GM18526 (cell line): ENCODE results near the gene MYL2.

Experiments used
- POLR2A ChIP-seq: IDR thresholded peaks from 3 replicates; pipeline ENCODE4 v1.6.1; 2011; ENCODE audit not compliant: insufficient read length; ENCODE audit errors: extremely low read depth

MYL2 gene

GRCh38 chr12:110933326-110933974 lies 13.1 kb upstream of the MYL2 start:
- TF ChIP-seq POLR2A = no peak

DNA sequence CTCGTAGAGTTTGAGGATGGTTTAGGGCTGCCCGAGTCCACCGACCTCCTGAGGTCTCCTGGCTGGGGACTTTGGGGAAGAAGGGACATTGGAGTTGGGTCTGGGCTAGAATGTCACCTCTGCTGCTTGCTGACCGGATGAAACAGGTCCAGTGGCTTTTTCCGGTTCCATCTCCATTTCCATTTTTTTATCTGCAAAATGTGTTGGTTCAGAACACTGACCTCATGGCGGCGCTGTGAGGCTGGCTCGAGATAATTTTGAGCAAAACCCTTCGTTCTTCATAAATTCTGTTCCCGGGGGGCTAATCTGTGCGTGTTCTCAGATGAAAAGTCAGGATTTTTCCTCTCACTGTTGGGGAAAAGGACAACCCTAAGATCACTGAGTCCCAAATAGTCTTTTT lies 11.7 kb upstream of the MYL2 start:
- no peak for TF ChIP-seq POLR2A

DNA sequence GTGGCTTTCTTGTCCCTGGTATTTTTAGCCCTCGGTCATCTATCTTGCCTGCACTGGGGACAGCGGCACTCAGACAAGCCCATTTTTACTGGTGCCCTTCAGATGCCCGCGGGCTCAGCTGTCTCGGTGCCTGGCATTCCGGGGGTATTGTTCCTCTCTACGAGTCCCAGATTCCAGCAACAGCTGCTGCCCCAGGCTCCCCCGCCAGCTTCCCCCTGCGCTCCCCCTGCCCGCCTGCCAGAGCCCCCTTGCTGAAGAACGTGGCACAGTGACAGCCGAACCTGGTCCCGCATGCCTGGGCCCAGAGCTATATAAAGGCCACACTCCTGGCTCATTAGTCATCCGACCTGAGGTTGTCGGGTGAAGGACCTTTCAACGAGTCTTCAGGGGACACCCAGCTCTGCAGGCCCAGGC lies 10.9 kb upstream of the MYL2 start:
- no peak for TF ChIP-seq POLR2A

DNA sequence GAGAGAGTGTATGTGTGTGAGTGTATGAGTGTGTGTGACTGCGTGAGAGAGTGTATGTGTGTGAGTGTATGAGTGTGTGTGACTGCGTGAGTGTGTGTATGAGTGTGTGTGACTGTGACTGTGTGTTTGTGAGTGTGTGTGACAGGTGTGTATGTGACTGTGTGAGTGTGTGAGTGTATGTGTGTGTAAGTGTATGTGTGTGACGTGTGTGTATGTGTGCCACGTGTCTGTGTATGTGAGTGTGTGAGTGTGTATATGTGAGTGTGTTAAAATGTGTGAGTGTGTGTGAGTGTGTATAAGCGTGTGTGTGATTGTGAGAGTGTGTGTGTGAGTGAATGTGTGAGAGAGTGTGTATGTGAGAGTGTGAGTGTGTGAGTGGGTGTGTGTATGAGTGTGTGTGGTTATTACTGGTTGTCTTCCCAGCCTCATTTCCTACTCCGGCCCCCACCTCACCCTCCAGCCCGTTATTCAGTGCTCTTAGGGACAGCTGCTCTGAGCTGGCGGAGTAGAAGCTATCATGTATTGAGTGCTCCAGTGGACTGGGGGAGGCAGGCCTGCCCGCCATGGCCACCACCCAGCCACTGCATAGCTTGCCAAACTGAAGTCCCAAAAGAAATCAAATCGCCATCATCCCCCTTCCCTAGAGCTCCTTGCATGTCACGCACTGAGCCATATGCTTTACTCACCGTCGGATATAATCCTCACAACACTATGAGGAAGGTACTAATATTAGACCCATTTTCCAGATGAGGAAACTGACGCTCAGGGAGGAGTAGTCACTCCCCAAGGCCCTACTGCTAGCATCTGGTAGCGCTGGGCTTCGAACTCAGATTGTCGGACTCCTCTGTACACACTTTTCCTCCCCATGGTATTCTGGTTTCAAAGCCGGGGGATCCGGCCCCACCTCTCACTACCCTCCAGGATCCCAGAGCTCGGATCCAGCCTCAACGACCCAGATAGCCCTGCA lies 10.3 kb upstream of the MYL2 start:
- no peak for TF ChIP-seq POLR2A

- TF ChIP-seq POLR2A = no peak
Measured at GRCh38 chr12:110929818-110930217, 9.4 kb upstream of the MYL2 start.

DNA sequence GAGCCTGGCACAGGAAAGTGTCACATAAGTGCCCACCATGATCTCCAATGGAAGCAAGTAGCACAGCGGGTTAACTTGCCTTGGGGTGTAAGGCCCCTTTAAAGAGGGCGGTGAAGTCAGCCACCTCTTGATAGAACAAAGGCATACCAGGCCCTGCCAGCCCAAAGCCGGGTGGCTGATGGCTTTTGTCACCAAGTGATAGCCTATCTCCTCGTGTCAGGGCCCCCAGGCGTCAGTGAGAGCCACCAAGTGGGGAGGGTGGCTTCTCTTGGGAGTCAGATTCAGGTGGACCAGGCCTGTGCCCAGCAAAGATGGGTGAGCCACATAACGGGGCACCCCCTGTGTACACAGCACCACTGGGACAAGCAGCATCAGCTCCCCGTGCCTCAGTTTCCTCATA lies 8.3 kb upstream of the MYL2 start:
- no peak for TF ChIP-seq POLR2A

DNA sequence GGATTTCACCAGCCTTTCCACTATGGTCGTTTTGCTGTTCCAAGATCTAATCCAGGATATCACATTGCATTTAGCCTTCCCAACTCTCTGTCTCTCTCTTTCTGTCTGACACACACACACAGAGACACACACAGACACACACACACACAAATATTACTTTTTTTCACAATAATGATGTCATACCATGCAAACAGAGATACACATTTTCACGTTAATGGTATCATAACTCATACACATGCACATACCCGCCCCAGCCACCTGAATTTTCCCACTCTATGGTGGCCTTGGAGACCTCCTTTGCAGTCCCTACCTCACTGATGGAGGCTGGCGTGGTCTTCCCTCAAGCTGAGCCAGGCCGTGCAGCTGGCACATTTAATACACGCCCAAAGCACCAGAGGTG lies 7.2 kb upstream of the MYL2 start:
- no peak for TF ChIP-seq POLR2A

DNA sequence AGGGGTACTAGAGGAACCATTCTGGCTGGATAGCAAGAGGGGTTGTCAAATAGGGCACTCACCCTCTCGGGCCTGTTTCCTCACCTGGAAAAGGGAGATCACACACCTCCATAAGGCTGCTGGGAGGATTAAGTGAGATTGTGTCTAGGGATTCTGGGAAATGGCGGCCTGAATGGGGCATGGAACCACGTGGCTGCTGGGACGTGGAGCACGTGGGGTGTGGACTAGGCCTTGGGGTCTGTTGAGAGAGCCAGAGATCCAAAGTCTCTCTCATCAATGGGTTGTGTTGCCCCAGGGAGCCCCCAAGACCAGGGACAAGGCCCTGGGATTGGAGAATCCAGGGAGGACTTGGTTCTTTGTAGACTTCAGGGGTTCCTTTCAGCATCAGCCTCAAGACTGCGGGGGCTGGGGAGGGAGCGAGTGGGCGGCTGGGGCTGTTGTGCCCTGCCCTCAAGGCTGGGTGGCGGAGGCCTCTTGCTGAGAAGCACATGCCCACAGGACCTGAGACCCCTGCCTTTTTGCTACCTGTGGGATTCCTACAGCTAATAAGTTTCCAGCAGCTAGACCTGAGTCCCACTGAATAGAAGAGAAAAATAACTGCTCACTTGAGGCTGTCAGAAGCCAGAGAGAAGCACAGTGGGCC lies 3.4 kb upstream of the MYL2 start:
- no peak for TF ChIP-seq POLR2A

- TF ChIP-seq POLR2A = no peak
Measured at GRCh38 chr12:110923192-110923591, 2.8 kb upstream of the MYL2 start.

DNA sequence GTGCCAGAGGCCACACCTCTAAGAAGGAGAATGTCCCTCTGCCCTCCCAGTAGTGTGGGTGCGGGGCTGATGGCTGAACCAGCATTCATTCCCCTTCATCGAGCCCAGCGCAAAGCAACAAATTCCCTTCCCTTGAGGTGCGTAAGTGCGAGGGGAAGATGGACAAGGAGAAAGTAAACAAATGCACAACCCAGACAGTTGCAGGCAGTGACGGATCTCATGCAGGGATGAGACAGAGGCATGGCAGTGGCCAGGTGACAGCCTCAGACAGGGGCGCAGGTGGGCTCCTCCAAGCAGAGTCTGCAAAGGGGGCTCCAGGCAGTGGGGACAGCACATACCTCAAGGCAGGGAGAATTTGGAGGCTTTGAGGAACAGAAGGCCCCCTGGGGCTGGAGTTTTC lies 2.3 kb upstream of the MYL2 start:
- no peak for TF ChIP-seq POLR2A

DNA sequence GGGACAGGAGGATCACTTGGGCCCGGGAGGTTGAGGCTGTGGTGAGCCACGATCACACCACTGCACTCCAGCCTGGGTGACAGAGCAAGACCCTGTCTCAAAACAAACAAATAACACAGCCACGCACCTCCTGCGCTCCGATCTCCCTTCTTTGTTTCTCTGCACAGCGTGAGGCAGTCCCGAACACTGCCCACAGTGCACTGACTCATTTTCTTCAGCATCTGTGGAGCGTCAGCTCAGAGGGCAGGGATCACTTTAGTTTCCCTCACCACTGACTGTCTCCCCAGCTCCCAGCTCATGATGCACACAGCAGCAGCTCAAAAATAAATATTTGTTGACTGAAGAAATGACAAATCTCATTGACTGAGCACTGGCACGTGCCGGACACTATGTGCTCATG lies 883 bp upstream of the MYL2 start:
- no peak for TF ChIP-seq POLR2A

DNA sequence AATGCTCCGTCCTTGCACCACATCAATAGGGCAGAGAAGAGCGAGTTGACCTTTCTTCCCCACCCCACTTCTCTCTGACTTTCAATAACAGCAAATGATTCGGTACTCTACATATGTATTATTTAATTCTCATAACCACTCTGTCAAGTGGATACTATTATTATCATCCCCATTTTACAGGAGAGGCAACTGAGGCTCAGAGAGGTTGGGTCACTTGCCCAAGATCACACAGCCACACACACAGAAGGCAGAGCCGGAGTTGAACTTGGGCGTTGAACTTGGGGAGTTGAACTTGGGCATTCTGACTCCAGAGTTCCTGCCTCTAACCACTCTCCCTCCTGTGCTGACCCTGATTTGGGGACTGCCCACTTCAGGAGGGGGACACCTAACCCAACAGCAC lies 659 bp downstream of the MYL2 start:
- TF ChIP-seq POLR2A = no peak

GRCh38 chr12:110917961-110918360 lies 2.4 kb downstream of the MYL2 start:
- no peak for TF ChIP-seq POLR2A

GRCh38 chr12:110917467-110917866 lies 2.9 kb downstream of the MYL2 start:
- no peak for TF ChIP-seq POLR2A

GRCh38 chr12:110916295-110916875 lies 4.0 kb downstream of the MYL2 start:
- no peak for TF ChIP-seq POLR2A
